Measurements from ENCODE around the gene SMYD3.
A peak's percentile ranks its signal among the peaks of the same experiment; 100 is the strongest.
"Not testable (repeated sequence)": the region's sequence is repeated elsewhere in the genome, so short reads cannot be mapped to it uniquely, and the experiment has no call there.

The SMYD3 gene

DNA sequence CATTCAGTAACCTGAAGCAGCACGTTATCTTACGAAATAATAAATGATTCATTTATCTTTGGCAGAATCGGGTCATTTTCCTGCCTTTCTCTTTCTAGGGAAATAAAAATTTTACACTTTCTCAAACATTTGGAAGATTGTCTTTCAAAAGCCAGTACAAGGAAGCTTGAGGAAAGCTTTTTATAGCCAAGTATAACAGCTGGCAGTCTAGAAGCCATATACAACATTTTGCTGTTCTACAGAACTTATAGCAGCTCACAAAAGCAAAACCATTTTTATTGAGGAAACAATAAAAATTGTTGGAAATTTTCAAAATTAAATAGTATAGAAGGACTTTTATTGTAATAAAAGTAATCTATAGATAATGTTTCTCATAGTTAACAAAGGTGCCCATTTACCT, 448.6 kb downstream of the SMYD3 start:
- no peak for FAIRE-seq

DNA sequence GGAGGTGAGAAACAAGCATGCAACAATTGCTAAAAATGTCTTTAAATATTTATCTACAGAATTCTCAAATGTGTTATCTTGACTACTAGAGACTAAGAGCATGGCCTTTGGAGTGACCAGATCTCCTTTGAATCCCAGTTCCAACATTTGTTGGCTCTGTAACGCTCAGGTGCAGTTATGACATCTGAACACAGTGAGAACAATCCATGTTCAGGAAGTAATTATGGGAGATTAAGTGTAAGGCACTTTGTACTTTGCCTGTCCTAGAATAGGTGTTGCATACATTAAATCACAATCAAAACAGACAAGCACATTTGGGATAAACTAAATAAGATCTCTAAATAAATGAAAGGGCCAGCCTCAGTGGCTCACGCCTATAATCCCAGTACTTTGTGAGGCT, 454.5 kb downstream of the SMYD3 start:
- no peak for FAIRE-seq

DNA sequence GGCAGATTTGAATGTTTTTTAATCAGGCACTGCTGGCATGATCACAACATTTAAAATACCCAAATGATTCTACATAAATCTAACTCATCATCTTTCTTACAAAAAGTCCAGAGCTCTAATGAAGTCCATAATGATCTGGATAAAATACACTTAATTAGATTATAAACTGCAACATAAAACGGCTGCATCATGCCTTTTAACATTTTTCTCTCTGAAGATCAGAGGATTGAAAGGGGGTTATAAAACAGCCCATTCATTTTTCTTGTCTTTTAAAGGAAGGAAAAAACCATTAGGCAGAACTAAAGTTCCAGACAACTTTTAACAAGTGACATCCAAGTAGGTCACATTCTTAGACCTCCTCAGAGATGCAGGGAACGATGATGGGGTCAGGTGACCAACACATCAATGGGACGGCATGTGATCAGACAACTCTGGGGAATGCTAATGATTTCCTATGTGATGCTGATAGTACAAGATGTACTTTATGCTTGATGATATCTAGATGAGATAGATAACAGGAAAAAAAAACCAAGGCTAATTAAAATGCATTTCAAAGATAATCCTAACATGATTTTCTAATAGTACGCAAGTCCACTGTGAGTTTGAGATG, 455.1 kb downstream of the SMYD3 start:
- no peak for FAIRE-seq

DNA sequence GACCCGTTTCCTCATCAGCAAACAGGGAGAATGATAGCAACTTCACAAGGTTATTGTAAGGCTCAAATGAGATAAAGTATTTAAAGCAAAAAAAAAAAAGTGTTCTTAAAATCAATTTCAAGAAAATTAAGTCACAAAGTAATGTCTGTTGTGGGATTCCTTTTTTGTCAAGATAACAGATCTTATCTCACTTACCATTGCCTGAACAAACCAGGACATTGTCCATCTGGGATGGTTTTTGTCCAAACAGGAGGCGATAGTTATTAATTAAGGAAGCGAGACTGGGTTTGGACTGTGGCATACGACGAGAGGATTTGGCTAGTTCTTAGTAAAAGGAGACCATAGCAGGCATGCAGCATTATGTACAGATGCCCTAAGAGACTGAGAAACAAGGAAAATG, 458.4 kb downstream of the SMYD3 start:
- FAIRE-seq = no peak

DNA sequence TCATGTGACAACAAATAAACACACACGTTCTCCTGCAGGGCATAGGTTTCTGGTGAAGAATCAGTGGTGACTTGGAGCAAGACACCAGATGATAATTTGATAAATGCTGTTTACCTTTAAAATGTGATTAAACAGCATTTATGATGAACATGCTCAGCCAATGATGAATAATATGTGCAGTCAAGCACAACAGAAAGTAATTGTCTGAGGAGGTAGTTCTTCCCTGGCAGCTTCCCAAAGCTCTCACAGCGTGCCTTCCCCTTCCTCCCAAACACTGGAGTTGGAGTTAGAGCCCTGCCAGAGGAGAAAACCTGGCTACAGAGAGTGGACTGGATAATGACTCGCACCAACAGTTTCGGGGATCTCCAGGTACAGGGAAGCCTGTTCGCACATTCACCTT, 463.5 kb downstream of the SMYD3 start:
- FAIRE-seq = no peak

DNA sequence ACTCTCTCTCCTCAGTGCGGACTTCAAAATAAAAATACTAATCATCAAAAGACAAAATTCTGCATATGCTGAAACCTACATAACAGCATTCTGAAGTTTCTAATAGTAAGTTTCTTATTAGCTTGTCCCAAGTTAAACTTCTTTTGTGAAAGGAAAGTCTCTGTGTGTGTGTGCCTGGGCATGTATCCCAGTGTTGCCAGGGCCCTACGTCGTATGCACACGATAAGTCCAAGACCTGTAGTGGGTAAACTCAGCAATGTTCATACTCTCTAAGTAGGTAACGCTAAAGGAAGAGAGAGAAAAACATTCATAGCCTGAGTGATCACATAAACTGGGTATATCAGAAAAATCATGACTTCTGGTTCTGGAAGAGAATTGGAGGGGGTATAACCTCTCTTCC, 465.7 kb downstream of the SMYD3 start:
- no peak for FAIRE-seq

DNA sequence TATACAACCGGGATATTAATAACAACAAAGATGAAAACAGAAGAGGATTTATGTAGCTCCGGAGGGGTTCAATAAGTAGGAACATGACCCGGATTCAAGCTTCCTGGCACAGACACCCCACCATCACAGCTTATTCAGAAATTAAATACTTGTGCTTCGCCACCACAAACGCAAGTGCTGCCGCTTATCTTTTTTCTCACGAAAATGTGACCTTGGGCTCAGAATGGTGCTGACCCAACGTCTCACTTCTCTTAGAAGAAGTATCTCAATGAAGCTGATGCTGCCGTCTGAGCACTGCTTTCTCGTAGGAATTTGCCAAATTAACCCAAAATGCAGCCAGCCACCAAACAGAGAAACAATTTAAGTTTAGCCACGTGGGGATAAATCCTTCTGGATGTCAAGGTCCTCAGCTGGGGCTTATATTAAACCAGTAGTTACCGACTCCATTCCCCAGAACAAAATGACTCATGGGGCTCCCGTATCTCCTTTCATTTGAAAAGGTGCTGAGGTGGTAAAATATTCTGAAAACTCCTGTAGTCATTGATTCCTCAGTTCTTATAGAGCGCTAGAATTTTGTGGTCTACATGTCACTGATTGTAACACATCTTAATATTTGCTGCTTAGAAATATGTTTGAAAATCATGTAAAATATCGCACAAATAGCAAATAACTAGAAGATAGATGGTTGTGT, 466.7 kb downstream of the SMYD3 start:
- FAIRE-seq = no peak

DNA sequence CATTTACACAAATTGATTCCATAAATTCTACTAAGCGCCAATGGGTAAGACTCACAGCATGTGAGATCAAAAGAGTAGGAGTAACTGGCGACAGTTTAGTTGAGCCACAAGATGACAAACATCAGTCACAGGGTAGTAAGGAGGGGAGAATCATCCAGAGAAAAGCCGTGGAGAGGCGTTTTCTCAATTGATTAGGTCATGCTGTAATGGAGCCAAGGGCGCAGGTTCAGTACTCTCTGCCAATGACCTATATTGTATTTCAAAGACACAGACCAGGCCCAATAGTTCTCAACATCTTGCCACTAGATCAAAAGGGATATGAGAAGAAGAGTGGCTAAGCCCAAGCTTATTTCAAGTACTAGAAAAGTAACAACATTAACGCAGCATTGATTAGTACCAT, 467.5 kb downstream of the SMYD3 start:
- no peak for FAIRE-seq

DNA sequence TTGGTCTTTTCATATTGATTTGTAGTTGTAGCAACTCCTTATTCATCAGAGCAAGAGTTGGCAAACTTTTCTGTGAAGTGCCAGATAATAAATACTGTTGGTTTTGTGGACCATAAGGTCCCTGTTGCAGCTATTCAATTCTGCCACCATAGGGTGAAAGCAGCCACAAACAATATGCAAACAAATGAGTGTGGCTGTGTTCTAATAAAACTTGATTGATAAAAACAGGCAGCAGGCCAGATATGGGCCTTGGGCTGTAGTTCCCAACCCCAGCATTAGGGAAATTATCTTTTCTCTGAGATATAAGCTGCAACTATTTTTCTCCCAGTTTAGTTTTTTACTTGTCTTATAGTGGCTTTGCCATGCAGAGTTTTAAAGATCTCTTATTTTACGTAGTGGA, 469.2 kb downstream of the SMYD3 start:
- FAIRE-seq = no peak

DNA sequence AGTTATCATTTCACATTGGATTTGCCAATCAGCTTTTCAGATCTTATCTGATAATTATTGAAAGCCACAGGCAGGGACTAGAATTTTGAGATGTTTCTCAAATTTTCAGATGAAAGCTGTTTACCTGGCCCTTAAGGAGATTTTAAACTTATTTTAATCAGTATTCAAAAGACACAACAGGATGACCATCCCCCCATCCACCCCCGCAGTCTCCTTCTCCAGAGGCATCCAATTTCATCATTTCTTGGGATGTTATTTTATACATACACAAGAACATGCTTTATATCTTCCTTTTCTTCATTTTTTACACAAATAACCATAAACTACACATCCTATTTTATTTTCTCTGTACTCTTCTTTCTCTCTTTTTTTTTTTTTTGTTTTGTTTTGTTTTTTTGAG, 470.9 kb downstream of the SMYD3 start:
- FAIRE-seq = no peak

DNA sequence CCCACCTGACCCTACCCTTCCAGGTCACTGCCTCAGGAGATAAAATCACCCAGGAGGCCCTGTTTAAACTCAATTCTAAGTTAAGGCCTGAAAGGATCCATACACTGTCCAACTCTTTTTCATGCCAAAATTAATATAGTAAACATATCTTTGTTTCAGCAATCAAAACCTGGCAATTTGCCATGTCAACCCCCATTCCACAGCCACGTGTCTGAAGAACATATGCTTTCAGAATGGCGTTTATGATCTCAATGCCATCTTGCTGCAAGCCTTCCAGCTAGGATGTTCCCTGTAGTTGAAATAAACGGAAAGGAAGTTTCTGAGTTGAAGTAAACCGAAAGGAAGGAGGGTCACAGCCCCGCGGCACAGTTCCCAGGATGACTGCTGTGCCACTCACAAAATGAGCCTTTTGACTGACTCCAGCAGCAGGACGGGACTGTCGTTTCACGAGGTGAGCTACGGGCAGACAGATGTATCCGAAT, 472.0 kb downstream of the SMYD3 start:
- no peak for FAIRE-seq

DNA sequence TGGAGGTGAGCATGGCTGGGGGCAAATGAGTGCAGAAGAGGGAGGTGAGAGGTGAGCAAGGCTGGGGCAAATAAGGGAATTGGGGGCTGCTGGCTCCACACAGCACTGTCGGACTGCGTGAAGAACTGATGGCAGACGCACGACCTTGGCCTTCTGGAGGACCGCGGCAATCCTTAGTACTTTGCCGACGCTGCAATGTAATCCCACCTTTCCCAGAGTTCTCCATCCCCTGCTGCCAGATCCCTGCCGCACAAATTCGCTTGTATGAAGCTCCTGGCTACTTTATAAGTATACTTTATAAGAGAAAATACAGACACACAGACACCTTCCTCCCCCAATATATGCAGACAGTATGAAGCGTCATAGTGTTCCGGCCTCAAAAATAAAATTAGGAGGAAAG, 472.4 kb downstream of the SMYD3 start:
- FAIRE-seq = no peak

DNA sequence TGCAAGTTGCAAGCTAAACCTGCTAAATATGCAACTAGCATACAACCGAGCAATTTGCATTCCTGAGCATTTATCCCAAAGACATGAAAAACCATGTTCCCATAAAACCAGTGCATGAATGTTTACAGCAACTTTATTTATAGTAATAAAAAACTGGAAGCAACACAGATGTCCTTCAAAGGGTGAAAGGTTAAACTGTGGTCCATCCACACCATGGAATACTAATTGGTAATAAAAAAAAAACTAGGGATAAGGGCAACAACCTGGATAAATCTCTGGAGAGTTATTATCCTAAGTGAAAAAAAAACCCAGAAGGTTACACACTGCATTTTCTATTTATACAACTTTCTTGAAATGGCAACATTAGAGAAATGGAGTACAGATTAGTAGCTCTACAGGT, 474.1 kb downstream of the SMYD3 start:
- FAIRE-seq = no peak

DNA sequence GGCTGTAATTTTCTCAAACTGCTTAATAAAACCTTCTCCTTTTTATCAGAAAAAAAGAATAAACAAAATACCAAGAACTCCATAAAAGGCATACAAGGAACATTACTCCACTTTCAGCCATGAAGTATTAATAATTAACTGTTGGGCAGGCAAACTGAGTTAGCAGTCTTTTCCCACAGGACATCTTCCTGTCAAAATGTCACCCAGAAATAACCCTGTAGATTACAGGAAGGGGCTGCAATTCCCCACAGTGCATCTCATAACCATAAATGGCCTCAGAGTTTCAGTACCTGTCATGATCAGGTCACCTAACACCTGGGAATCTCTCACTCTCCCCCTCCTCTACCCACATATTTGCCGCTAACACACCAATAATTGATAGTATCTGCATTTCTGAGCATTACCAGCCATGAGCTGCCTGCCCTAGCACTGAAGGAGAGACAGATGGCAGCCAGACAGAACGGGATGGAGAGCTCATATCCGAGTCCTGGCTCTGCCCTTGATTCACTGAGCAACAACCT, 475.0 kb downstream of the SMYD3 start:
- FAIRE-seq = no peak

DNA sequence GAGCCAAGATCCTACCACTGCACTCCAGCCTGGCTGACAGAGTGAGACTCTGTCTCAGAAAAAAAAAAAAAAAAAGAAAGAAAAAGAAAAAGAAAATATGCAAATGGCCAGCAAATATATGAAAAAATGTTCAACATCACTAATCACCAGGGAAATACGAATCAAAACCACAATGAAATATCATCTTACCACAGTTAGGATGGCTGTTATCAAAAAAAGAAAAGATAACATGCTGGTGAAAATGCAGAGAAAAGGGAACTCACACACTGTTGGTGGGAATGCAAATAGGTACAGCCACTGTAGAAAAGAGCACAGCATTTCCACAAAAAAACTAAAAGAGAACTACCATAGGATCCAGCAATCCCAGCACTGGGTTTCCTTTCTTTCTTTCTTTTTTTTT, 477.5 kb downstream of the SMYD3 start:
- FAIRE-seq = no peak

DNA sequence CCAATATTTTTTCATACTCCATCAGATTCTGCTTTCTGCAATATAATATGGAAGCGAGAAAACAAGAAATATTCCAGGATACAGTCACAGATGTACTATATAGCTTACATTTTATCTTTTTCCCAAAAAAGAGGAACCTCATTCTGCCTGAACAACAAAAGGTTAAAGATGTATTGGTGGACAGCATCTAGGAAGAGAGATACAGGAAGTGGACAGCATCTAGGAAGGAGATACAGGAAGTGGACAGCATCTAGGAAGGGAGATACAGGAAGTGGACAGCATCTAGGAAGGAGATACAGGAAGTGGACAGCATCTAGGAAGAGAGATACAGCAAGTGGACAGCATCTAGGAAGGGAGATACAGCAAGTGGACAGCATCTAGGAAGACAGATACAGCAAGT, 483.0 kb downstream of the SMYD3 start:
- FAIRE-seq = not testable (repeated sequence)

DNA sequence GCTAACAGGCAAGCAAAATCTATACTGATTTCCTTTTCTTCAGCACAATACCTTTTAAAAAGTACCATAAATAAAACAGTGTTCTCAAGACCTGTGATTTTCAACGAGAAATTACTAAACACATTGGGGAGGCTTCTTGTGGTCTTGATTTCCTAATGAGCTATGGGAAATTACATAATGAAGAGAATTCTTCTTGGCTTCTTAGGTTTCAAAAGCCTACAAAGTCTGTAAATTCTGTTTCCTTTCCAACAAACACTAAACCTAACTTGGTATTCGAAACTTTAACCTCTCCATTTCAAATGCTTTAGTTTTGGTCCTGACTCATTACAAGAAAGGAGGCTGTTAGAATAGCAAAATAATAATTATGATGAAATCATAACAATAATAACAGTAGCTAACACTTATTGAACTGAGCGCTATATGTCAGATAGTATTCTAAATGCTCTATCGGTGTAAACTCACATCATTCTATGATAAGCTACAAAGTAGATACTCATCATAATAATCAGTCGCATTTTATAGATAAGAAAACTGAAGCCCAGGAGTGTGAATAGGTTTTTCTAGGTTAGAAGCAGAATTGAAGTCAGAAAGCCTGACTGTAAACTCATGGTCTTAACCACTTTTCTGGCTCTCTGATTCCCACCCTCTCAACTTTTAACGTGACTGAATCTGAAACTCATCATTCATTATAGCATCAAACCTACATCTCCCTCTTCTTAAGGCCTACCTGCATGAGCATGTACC, 486.7 kb downstream of the SMYD3 start:
- no peak for FAIRE-seq

DNA sequence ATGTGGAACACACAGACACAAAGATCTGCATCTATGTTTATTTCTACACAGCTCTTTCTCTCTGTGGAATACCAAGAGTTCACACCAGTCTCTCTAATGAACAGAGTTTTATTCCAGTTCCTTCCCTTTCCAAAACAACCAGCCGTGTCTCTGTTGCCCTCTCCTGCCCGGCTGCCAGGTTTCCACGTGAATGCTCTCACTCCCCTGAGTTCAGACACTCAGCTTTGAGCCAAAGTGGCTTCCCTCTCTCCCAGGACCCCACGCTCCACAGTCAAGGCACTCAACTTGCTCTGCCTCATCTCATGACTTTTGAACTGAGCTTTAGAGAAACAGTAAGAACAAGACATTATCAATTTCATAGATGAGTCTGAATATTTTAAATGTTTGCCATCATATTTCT, 488.9 kb downstream of the SMYD3 start:
- FAIRE-seq = no peak

DNA sequence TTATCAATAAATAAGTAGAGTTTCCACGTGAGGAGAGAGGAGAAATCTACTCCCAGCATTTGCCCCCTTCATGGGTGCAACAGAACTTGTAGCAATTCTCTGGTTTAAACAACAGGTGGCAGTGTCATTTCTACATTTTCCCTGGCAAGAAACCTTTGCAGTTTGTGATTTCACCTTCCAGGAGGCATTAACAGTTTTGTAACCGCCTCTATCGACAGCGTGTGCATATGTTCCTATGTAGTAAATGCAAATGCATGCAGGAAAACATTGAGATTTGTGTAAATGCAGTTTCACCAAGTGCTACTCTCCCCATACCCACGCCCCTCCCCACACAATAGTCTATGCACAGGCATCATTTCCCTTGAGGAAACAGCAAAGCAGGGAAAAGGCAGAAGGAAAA, 494.7 kb downstream of the SMYD3 start:
- FAIRE-seq = peak; percentile 3

DNA sequence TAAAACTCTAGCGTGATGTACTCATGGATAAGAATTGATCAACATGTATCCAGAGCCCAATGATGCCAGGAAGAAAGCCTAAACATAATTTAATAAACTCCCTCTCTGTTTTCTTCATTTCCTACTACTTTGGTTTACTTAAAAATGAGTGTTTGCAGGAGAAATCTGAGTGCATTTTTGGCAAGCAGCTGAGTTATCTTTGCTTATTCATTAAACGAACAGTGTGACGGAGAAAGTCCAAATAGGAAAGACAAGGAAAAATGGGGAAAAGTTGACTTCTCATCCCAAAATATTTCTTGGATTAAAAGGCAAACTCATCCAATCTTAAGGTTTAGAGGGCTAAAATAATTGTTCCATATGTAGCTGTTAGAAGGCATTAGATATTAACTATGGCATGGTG, 496.7 kb downstream of the SMYD3 start:
- no peak for FAIRE-seq

DNA sequence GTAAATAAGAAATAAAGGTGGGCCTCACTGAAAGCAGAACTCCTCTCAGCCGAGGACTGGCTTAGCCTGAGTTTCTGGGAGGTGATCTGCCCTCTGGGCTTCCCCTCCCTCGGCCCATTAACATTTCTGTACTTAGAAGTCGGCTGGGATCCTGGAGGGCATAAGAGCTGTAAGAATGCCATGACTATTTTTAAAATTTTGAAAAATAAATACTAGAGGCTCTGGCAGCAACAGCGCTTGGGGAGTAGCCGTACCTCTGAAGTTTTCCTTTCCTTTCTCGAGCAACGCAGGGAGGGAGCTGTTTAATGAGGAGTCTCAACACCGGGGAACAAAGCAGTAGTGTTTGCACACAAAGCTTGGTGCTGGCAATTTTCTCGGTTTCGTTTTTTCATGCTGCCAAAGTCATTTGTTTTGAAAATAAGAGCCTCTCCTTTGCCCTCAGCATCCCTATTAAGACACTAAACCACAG, 498.7 kb downstream of the SMYD3 start:
- FAIRE-seq = no peak

DNA sequence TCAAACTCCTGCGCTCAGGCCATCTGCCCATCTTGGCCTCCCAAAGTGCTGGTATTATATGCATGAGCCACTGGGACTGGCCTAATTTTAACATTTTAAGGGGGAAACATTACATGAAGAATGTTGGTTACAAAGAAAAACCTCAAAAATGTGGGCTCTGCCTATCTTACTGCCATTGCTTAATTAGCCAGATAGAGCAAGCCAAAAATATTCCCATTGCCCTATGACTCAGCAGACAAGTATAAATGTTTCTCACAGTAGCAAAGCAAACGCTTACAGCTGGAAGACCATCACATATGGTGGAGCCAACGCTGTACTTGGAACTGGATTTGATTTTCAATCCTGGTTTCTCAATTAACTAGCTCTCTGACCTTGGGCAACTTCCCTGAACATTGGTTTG, 502.0 kb downstream of the SMYD3 start:
- no peak for FAIRE-seq

DNA sequence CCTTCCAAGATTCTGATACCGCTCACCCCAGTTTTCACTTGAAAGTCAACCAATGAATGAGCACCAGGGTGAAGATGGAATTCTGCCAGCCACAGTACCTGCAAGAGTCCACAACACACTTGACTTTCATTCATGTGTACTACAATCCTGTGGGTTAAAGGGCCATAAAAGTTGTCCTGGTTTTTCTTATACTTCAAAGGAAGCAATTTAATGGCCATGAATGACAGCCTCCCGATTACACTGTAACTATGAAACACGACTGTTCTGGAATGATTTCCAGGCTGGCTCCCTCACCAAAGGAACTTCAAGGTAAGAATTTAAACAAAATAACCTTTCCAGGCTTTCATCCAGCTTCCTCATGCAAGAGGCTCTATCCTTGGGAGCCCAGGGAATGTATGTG, 502.8 kb downstream of the SMYD3 start:
- FAIRE-seq = no peak

DNA sequence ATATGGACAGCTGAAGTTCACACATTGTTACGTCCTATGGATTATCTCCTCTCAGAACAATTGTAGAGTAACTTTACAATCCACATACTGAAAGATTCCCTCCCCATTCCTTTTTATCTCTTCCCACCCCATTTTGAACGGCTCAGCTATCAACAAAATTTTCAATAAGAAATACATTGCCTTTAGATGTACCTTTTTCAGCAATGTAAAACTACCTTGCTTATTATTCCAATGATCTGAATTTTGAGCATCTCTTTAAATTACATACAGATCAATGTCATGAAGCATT, 503.7 kb downstream of the SMYD3 start:
- FAIRE-seq = no peak
